ENCODE measurements around the gene OPALIN. TPM values are rescaled to one million over a fixed set of nuclear protein-coding genes. Genes with fewer than 3 reads are reported as not detected.
A peak's percentile ranks its signal among the peaks of the same experiment; 100 is the strongest.

Gene OPALIN
- total RNA-seq, 1 donor from 2014 or later = not detected

DNA sequence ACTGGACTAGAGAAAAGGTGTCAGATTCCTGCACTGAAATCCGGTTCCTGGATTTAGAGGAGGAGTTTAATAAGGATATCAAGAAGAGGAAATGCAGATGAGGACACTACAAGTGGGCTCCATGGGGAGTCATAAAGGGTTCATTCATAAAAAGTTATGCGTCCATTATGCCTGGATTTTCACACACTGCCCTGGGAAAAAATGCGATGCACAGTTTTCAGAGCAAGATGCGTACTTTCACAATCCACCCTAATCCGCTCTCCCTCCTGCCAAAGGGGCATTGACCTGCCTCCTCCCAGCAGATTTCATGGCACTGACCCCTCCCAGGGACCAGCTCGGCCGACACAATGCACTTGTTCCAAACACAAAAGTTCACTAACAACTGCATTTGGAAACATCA lies 42.2 kb upstream of the OPALIN start:
- DNase-seq (no peak), ATAC-seq (no peak)
- H3K27ac ChIP-seq = no peak overlapping the region
- intact Hi-C loops (cut with DNase I) = no loop called here
- H3K4me3 ChIP-seq = no peak overlapping the region
- no peaks in the 10 kb centered on the region for H3K9me3 ChIP-seq
- no peaks in the 10 kb centered on the region for H3K36me3 ChIP-seq
- no peaks in the 10 kb centered on the region for H3K27me3 ChIP-seq
- TF ChIP-seq CTCF (IDR thresholded peaks at IDR 0.05) = no peak
- no peaks in the 10 kb centered on the region for H3K4me1 ChIP-seq

DNA sequence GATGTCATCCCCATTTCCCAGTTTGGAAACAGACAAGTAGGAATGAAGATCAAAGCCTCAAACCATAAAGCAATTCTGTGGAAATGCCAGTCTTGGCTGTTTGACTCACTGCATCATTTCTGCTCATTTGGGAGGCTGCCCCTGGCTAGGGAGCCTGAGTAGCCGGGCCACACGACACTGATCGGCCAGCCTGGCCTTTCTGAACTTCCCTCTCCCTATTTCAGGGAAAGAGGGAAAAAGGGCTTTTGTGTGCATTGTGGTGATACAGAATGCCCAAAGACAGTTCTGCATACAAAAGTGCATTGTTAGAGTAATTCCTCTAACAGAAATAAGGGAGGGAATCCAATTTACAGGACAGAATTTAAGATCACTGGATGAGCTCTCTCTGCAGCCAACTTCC lies 41.7 kb upstream of the OPALIN start:
- Histone ChIP-seq H3K27ac (no peak overlapping the region), H3K9me3 (no peaks in the 10 kb centered on the region), H3K27me3 (no peaks in the 10 kb centered on the region), H3K4me3 (no peak overlapping the region), H3K4me1 (no peaks in the 10 kb centered on the region), H3K36me3 (no peaks in the 10 kb centered on the region)
- intact Hi-C loops (cut with DNase I) = no loop called here
- no peak for DNase-seq
- TF ChIP-seq CTCF (IDR thresholded peaks at IDR 0.05) = no peak
- no peak for ATAC-seq

DNA sequence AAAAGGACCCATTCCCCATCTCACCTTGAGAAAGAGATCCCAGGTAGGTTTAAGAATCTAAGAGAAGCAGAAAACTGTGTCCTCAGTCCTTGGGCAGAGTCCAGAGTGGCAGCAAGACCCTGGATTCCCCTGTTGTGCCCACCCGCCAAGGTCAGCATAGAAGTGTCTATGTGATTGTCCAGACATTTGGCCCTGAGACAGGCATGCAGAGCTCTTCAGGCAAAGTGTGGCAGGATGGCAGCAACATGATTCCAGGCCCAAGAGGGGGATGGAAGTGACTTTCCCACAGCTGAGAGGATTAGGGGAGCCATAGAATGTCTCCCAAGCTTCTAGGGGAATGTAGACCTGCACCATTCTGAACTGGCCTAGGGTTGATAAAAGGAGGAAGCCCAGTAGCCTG lies 39.1 kb upstream of the OPALIN start:
- DNase-seq = no peak
- no peak for ATAC-seq
- no peaks in the 10 kb centered on the region for H3K36me3 ChIP-seq
- H3K9me3 ChIP-seq = no peaks in the 10 kb centered on the region
- H3K27me3 ChIP-seq = no peaks in the 10 kb centered on the region
- no peak for TF ChIP-seq CTCF (IDR thresholded peaks at IDR 0.05)
- no peak overlapping the region for H3K27ac ChIP-seq
- H3K4me3 ChIP-seq = no peak overlapping the region
- no peaks in the 10 kb centered on the region for H3K4me1 ChIP-seq
- intact Hi-C loops (cut with DNase I) = loop anchor here (10.0 kb wide), 1 partner anchor 117 kb away; the partner anchor contains the start of gene TLL2

DNA sequence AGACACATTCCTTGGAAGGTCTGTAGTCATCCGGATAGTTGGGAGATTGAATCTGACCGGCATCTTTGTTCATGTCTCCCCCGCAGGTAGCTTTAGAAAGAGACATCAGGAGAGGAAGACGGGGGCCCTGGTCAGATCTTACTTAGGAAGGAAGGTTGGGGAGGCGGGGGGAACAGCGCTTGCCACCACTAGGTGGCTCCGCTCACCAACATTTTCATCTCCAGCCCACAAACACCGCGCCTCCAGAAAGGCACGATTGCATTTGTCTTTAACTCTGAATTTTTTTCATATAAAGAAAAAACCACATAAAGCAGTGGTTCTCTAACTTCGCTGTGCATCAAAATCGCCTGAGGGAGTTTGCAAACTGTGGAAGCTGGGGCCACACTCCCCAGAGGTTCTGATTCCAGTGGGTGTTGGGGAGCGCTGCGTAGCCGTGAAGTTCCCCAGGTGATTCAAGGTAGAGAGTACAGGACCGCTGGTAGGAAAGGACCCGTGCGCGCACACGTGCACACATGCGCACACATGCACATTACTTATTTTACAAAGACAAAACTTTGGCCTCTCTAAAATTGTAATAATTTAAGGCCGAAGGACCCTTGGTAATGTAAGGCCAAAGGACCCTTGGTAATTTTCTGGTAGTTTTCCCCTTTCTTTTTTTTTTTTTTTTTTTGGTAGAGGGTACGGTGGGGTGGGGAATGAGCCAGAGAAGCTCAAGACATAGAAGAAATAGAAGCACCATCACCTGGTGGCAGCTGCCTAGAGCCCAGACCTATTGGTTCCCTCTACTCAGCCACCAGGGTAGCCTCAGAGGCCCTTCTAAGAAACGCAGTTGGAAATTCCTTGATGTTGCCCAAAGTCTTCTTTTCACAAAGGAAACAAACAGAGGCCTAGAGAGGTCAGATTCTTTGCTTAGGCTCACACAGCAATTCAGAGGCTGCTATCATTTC lies 37.4 kb upstream of the OPALIN start:
- Histone ChIP-seq H3K27ac (no peak overlapping the region), H3K9me3 (no peaks in the 10 kb centered on the region), H3K27me3 (no peaks in the 10 kb centered on the region), H3K36me3 (no peaks in the 10 kb centered on the region), H3K4me3 (no peak overlapping the region), H3K4me1 (no peaks in the 10 kb centered on the region)
- DNase-seq (peak; percentile 77), ATAC-seq (peak; percentile 89)
- intact Hi-C loops (cut with DNase I) = loop anchor here (10.0 kb wide), 1 partner anchor 119 kb away; the partner anchor contains the start of gene TLL2
- peak; percentile 84 for TF ChIP-seq CTCF (IDR thresholded peaks at IDR 0.05)

- ATAC-seq (no peak), DNase-seq (no peak)
- intact Hi-C loops (cut with DNase I) = loop anchor here (10.0 kb wide), 1 partner anchor 124 kb away; the partner anchor contains the start of gene TLL2
- Histone ChIP-seq H3K27ac (no peak overlapping the region), H3K9me3 (no peaks in the 10 kb centered on the region), H3K4me1 (no peaks in the 10 kb centered on the region), H3K27me3 (no peaks in the 10 kb centered on the region), H3K4me3 (no peak overlapping the region), H3K36me3 (no peaks in the 10 kb centered on the region)
- TF ChIP-seq CTCF (IDR thresholded peaks at IDR 0.05) = no peak
Observed at GRCh38 chr10:96390460-96390864, 31.7 kb upstream of the OPALIN start.

All from upper lobe of right lung (tissue), 1 donor.